Ascending aorta (tissue), 2 donors: ENCODE data around the gene DDX56. TPM values are rescaled to one million over a fixed set of nuclear protein-coding genes. Genes with fewer than 3 reads are reported as not detected.
"Not testable (repeated sequence)": the region's sequence is repeated elsewhere in the genome, so short reads cannot be mapped to it uniquely, and the experiment has no call there.

ENCODE experiments used
- DNase-seq, 2 donors: peaks; one replicate each; pipeline ENCODE4 v3.0.0-alpha.2; 2019; ENCODE audit warnings: low spot score in 2 of 2
- H3K27ac ChIP-seq, 2 donors: fragments of 200-600 bp; sonication (generic); one replicate each; pipeline ENCODE4 v1.5.1; 2016 to 2017; ENCODE audit warnings: mild to moderate bottlenecking in 1 of 2
- H3K27me3 ChIP-seq: fragments of 200-600 bp; sonication (generic); one replicate; pipeline ENCODE4 v1.5.1; 2017
- H3K36me3 ChIP-seq, 2 donors: fragments of 200-600 bp; sonication (generic); one replicate each; pipeline ENCODE4 v1.5.1; 2016
- H3K4me1 ChIP-seq, 2 donors: fragments of 200-600 bp; sonication (generic); one replicate each; pipeline ENCODE4 v1.5.1; 2016 to 2017; ENCODE audit warnings: mild to moderate bottlenecking in 1 of 2
- H3K4me3 ChIP-seq, 2 donors: fragments of 200-600 bp; sonication (generic); one replicate each; pipeline ENCODE4 v1.5.1; 2016 to 2017; ENCODE audit warnings: mild to moderate bottlenecking in 1 of 2
- H3K9me3 ChIP-seq, 2 donors: fragments of 200-600 bp; sonication (generic); one replicate each; pipeline ENCODE4 v1.5.1; 2016
- intact Hi-C: fragments of 100-400 bp; cut with DNase I; formaldehyde crosslinking; loops from one replicate; pipeline ENCODE4 v1.15.1; 2023
- total RNA-seq: library from RNA; depleted of rRNA; stranded (reverse); fragments of >200 nt; gene quantifications from one replicate; pipeline ENCODE4 v1.1.0, GENCODE V29; 2016
- TF ChIP-seq, protein P1 (sequence below), 3 experiments: fragments of 200-600 bp in 2 of 3; fragments of 450-650 bp in 1 of 3; sonication (generic) in 2 of 3; IDR thresholded peaks; one replicate each; pipeline ENCODE4 v1.5.1; 2016 to 2019; ENCODE audit warnings: antibody characterized with exemption in 3 of 3, mild to moderate bottlenecking in 1 of 3, moderate library complexity in 1 of 3

Gene DDX56
- total RNA-seq, 1 donor from 2014 or later, result 51.0 TPM

DNA sequence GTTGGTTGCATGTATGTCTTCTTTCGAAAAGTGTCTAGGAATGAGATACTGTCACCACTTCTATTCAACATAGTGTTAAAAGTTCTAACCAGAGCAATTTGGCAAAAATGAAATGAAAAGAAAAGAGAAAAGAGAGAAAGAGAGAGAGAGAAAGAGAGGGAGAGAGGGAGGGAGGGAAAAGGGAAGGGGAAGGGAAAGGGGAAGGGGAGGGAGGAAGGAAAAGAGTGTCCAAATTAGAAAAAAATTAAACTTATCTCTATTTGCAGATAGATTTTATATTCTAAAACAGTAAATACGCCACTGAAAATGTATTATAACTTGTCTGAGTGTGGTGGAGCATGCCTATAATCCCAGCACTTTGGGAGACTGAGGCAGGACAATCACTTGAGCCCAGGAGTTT, 16.2 kb downstream of the DDX56 start:
- no peaks in the 10 kb centered on the region for H3K27me3 ChIP-seq

DNA sequence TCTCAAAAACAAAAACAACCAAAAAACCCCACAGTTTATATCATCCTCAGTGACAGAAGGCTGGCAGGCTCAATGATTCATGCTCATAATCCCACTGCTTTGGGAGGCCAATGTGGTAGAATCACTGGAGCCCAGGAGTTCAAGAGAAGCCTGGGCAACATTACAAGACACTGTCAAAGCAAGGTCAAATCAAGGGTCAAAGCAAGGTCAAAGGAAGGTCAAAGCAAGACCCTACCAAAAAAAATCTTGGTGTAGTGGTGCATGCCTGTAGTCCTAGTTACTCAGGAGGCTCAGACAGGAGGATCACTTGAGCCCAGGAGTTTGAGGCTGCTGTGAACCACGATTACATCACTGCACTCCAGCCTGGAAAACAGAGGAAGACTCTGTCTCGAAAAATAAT, 18.4 kb downstream of the DDX56 start:
- Histone ChIP-seq H3K4me1 (no peaks in the 10 kb centered on the region), H3K9me3 (no peaks in the 10 kb centered on the region), H3K27ac (no peak overlapping the region), H3K4me3 (no peak overlapping the region), H3K27me3 (no peaks in the 10 kb centered on the region), H3K36me3 (no peaks in the 10 kb centered on the region)
- intact Hi-C loops, result no loop called here
- peak in 1 of 2 donors; percentile 30 for DNase-seq
- TF ChIP-seq, protein P1, sequence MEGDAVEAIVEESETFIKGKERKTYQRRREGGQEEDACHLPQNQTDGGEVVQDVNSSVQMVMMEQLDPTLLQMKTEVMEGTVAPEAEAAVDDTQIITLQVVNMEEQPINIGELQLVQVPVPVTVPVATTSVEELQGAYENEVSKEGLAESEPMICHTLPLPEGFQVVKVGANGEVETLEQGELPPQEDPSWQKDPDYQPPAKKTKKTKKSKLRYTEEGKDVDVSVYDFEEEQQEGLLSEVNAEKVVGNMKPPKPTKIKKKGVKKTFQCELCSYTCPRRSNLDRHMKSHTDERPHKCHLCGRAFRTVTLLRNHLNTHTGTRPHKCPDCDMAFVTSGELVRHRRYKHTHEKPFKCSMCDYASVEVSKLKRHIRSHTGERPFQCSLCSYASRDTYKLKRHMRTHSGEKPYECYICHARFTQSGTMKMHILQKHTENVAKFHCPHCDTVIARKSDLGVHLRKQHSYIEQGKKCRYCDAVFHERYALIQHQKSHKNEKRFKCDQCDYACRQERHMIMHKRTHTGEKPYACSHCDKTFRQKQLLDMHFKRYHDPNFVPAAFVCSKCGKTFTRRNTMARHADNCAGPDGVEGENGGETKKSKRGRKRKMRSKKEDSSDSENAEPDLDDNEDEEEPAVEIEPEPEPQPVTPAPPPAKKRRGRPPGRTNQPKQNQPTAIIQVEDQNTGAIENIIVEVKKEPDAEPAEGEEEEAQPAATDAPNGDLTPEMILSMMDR (IDR thresholded peaks at IDR 0.05), result no peak

More for the DNA sequence above, 16.2 kb downstream of the DDX56 start:
- TF ChIP-seq, protein P1 (IDR thresholded peaks at IDR 0.05), result no peak
- Histone ChIP-seq H3K27ac (no peak overlapping the region), H3K4me1 (no peaks in the 10 kb centered on the region), H3K36me3 (no peaks in the 10 kb centered on the region), H3K9me3 (no peaks in the 10 kb centered on the region), H3K4me3 (no peak overlapping the region)
- no peak for DNase-seq
- intact Hi-C loops, result no loop called here

DNA sequence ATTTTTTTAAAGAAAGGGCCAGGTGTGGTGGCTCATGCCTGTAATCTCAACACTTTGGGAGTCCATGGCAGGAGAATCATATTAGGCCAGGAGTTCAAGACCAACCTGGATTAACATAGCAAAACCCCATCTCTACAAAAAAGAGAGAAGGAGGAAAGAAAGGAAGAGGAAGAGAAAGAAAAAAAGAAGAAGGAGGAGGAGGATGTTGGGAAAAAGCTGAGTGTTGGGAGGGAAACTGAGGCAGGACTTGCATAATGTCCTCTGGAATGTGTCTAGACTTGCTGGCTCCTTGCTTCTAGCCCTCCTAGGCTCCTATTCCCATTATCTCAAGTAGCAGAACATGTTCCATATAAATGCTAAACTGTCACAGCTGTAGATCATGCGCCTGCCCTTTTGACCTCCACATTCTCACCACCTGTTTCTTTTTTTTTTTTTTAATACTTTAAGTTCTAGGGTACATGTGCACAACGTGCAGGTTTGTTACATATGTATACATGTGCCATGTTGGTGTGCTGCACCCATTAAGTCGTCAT, 21.2 kb downstream of the DDX56 start:
- H3K9me3 ChIP-seq, intact Hi-C loops, DNase-seq, H3K36me3 ChIP-seq, H3K27me3 ChIP-seq, H3K27ac ChIP-seq, H3K4me3 ChIP-seq, H3K4me1 ChIP-seq: not testable (repeated sequence)

DNA sequence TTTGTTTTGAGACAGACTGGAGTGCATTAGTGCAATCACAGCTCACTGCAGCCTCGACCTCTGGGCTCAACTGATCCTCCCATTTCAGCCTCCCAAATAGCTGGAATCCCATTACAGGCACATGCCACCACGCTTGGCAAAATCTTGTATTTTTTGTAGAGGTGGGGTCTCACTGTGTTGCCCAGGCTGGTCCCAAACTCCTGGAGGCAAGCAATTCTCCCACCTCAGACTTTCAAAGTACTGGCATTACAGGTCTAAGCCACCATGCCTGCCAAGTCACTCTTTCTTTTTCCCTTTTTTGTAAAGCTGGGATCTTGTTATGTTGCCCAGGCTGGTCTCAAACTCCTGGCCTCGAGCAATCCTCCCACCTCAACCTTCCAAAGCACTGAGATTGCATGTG, 24.3 kb downstream of the DDX56 start:
- intact Hi-C loops, result no loop called here
- H3K36me3 ChIP-seq, result no peaks in the 10 kb centered on the region
- H3K4me3 ChIP-seq, result no peak overlapping the region
- no peak overlapping the region for H3K27ac ChIP-seq
- H3K4me1 ChIP-seq, result no peaks in the 10 kb centered on the region
- no peaks in the 10 kb centered on the region for H3K27me3 ChIP-seq
- DNase-seq, result no peak
- TF ChIP-seq, protein P1 (IDR thresholded peaks at IDR 0.05), result no peak
- H3K9me3 ChIP-seq, result no peaks in the 10 kb centered on the region

DNA sequence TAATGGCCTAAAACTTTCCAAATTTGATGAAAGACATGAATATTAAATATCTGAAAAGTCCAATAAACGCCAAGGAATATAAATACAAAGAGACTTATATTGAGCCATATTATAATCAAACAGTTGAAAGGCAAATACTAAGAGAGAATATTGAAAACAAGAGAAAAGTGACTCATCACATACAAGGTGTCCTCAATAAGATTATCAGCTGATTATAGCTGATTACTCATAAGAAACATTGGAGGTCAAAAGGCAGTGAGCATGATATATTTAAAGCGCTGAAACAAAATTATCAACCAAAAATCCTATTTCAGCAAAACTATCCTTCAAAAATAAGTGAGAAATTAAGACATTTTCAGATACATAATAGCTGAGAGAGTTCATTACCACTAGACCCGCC, 24.8 kb downstream of the DDX56 start:
- Histone ChIP-seq H3K27me3 (no peaks in the 10 kb centered on the region), H3K36me3 (no peaks in the 10 kb centered on the region), H3K4me1 (no peaks in the 10 kb centered on the region), H3K9me3 (no peaks in the 10 kb centered on the region), H3K4me3 (no peak overlapping the region), H3K27ac (no peak overlapping the region)
- intact Hi-C loops, result no loop called here
- TF ChIP-seq, protein P1 (IDR thresholded peaks at IDR 0.05), result no peak
- DNase-seq, result no peak

DNA sequence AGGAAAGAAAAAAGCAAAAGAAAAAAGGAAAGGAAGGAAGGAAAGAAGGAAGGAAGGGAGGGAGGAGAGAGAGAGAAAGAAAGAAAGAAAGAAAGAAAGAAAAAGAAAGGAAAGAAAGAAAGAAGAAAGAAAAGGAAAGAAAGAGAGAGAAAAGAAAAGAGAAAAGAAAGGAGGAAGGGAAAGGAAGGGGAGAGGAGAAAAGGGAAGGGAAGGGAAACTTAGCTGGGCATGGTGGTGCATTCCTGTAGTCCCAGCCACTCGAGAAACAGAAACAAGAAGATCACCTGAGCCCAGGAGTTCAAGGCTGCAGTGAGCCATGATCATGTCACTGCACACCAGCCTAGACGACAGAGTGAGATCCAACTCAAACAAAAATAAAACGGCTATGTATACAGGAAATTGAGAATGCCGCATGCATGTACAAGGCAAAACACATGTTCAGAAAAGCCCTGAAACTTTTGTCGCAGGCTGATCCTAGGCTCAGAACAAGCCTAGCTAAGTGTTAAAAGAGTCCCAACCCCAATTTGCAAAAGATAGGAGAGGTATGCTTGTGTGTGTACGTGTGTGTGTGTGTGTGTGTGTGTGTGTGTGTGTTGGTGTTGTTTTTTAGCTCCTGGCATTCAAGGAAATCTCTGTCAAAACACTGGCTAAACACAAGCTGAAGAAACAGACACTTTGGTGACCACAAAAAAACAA, 26.0 kb downstream of the DDX56 start:
- TF ChIP-seq, protein P1 (IDR thresholded peaks at IDR 0.05), result no peak
- H3K4me1 ChIP-seq, result no peaks in the 10 kb centered on the region
- no peak overlapping the region for H3K27ac ChIP-seq
- H3K4me3 ChIP-seq, result no peak overlapping the region
- no peaks in the 10 kb centered on the region for H3K27me3 ChIP-seq
- DNase-seq, result no peak
- H3K9me3 ChIP-seq, result no peaks in the 10 kb centered on the region
- intact Hi-C loops, result no loop called here
- H3K36me3 ChIP-seq, result no peaks in the 10 kb centered on the region
